Loucy (cell line): ENCODE results near the gene STOX2.

Experiments
- H2AFZ ChIP-seq: fragments of 200-600 bp; sonication (generic); 2 replicates; pipeline ENCODE4 v1.6.0; 2016; ENCODE audit warnings: antibody characterized with exemption, mild to moderate bottlenecking, low read length, moderate library complexity
- H3F3A ChIP-seq: fragments of 200-600 bp; 2 replicates; pipeline ENCODE4 v1.6.0; 2016; ENCODE audit warnings: antibody characterized with exemption, low read depth, mild to moderate bottlenecking
- H3K27me3 ChIP-seq: fragments of 200-600 bp; sonication (generic); 2 replicates; pipeline ENCODE4 v1.6.1; 2014; ENCODE audit warnings: low read length, mild to moderate bottlenecking; ENCODE audit not compliant: insufficient read depth, poor library complexity, severe bottlenecking
- H3K36me3 ChIP-seq: fragments of 200-600 bp; sonication (generic); 2 replicates; pipeline ENCODE4 v1.6.1; 2016; ENCODE audit warnings: low read length; ENCODE audit not compliant: insufficient read depth
- H3K4me1 ChIP-seq: fragments of 200-600 bp; sonication (generic); 2 replicates; pipeline ENCODE4 v1.5.1; 2014; ENCODE audit warnings: low read length, mild to moderate bottlenecking; ENCODE audit not compliant: insufficient read depth, poor library complexity, severe bottlenecking
- H3K4me2 ChIP-seq: fragments of 200-600 bp; sonication (generic); 2 replicates; pipeline ENCODE4 v1.6.0; 2014; ENCODE audit warnings: antibody characterized with exemption, low read length, low read depth, mild to moderate bottlenecking; ENCODE audit not compliant: poor library complexity, severe bottlenecking
- H3K4me3 ChIP-seq: fragments of 200-600 bp; sonication (generic); 2 replicates; pipeline ENCODE4 v1.5.1; 2014; ENCODE audit warnings: low read length, mild to moderate bottlenecking, mixed read lengths; ENCODE audit not compliant: poor library complexity, severe bottlenecking
- H3K79me2 ChIP-seq: fragments of 200-600 bp; sonication (generic); 2 replicates; pipeline ENCODE4 v1.6.1; 2014; ENCODE audit warnings: low read length; ENCODE audit not compliant: insufficient read depth
- H3K9ac ChIP-seq: fragments of 200-600 bp; sonication (generic); 2 replicates; pipeline ENCODE4 v1.6.0; 2014; ENCODE audit warnings: mild to moderate bottlenecking, low read depth, low read length, moderate library complexity; ENCODE audit not compliant: poor library complexity, severe bottlenecking
- H3K9me2 ChIP-seq: fragments of 200-600 bp; sonication (generic); replicated peaks from 2 replicates; pipeline ENCODE4 v1.6.1; 2016; ENCODE audit warnings: low read depth, low read length, mixed read lengths
- H3K9me3 ChIP-seq: fragments of 200-600 bp; sonication (generic); 2 replicates; pipeline ENCODE4 v1.6.1; 2014; ENCODE audit warnings: mild to moderate bottlenecking, antibody characterized with exemption, low read length, low read depth; ENCODE audit not compliant: insufficient read depth
- H4K20me1 ChIP-seq: fragments of 200-600 bp; sonication (generic); 2 replicates; pipeline ENCODE4 v1.6.0; 2014; ENCODE audit warnings: antibody characterized with exemption, low read length, mild to moderate bottlenecking; ENCODE audit not compliant: insufficient read depth, poor library complexity, severe bottlenecking
- EZH2phosphoT487 ChIP-seq: fragments of 200-600 bp; IDR thresholded peaks from 2 replicates; pipeline ENCODE4 v1.6.1; 2018; ENCODE audit warnings: antibody characterized with exemption, mild to moderate bottlenecking, moderate library complexity, borderline replicate concordance
- TF ChIP-seq, protein P1 (sequence below): fragments of 200-600 bp; sonication (generic); conservative IDR thresholded peaks from 2 replicates; pipeline ENCODE4 v1.5.1; 2014; ENCODE audit warnings: mild to moderate bottlenecking, antibody characterized with exemption, low read length

STOX2 gene

DNA sequence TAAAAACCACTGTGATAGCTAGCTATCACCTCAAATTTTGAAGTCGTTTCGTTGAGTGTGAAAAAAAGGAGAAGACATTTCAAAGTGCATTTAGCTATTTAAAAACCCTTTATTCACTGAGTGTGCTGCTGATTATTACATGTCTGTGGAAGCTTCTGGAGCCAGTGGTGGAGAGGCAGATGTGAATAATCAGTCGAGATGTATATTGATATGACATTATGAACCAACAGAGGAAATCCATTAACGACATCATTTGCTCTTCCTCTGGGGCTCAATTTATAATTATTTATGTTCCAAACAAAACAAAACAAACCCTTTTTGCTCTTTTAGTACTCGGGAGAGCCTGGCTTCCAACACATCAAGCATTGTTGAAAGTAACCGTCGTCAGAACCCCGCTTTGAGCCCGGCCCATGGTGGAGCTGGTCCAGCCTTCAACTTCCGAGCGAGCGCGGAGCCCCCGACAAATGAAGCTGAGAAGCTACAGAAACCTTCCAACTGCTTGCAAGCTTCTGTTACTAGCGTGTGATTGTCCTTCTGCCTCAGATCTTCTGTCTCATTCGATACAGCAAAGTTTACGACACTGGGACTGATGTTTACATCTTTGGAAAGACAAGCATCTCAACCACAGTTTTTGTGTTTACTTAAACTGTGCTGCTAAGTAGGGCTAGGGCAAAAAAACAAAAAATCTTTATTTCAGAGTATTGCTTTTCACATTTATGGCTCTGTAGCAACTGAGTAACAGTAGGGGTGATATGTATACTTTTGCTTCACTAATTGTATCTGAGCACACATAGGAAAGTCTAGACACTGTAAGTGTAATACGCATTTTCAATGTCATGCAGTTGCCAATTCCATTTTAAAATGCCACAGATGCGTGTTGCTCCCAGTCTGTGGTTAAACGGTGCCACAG lies 111.9 kb downstream of the STOX2 start:
- Histone ChIP-seq H3K9me2 (no peaks in the 10 kb centered on the region), H3K4me3 (no peak overlapping the region), H3K9me3 (no peaks in the 10 kb centered on the region), H3K27me3 (no peaks in the 10 kb centered on the region), H3K4me1 (peaks cover 13% of the 10 kb centered on the region), H3K36me3 (no peaks in the 10 kb centered on the region), H2AFZ (no peak overlapping the region), H3K4me2 (no peak overlapping the region), H3K9ac (no peak overlapping the region), H3F3A (no peaks in the 10 kb centered on the region), H3K79me2 (no peaks in the 10 kb centered on the region), H4K20me1 (no peaks in the 10 kb centered on the region)
- TF ChIP-seq, protein P1, sequence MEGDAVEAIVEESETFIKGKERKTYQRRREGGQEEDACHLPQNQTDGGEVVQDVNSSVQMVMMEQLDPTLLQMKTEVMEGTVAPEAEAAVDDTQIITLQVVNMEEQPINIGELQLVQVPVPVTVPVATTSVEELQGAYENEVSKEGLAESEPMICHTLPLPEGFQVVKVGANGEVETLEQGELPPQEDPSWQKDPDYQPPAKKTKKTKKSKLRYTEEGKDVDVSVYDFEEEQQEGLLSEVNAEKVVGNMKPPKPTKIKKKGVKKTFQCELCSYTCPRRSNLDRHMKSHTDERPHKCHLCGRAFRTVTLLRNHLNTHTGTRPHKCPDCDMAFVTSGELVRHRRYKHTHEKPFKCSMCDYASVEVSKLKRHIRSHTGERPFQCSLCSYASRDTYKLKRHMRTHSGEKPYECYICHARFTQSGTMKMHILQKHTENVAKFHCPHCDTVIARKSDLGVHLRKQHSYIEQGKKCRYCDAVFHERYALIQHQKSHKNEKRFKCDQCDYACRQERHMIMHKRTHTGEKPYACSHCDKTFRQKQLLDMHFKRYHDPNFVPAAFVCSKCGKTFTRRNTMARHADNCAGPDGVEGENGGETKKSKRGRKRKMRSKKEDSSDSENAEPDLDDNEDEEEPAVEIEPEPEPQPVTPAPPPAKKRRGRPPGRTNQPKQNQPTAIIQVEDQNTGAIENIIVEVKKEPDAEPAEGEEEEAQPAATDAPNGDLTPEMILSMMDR: no peak
- no peak for TF ChIP-seq EZH2phosphoT487

DNA sequence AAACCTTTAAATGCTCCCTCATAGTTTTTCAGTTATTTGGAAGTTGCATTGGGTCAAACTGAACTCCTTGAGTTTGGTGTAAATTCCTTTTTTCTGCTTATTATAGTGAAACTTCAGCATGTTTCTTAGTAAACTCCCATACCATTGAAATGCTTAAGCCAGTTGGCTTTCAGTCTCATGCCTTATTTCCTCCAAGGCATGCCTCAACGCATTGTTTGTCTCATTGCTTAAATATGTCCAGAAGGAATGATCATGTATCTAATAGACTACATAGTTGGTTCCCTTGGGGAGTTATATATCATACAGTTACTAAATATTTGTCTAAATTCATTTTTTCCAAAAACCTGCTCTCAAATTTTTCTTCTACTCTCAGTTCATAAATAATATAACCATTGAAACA lies 114.0 kb downstream of the STOX2 start:
- Histone ChIP-seq H3K4me1 (no peaks in the 10 kb centered on the region), H3K9me2 (no peaks in the 10 kb centered on the region), H2AFZ (no peak overlapping the region), H3K4me3 (no peak overlapping the region), H3F3A (no peaks in the 10 kb centered on the region), H3K27me3 (no peaks in the 10 kb centered on the region), H3K4me2 (no peak overlapping the region), H3K79me2 (no peaks in the 10 kb centered on the region), H3K9ac (no peak overlapping the region), H4K20me1 (no peaks in the 10 kb centered on the region), H3K9me3 (no peaks in the 10 kb centered on the region), H3K36me3 (no peaks in the 10 kb centered on the region)
- TF ChIP-seq EZH2phosphoT487: no peak
- TF ChIP-seq, protein P1: no peak

DNA sequence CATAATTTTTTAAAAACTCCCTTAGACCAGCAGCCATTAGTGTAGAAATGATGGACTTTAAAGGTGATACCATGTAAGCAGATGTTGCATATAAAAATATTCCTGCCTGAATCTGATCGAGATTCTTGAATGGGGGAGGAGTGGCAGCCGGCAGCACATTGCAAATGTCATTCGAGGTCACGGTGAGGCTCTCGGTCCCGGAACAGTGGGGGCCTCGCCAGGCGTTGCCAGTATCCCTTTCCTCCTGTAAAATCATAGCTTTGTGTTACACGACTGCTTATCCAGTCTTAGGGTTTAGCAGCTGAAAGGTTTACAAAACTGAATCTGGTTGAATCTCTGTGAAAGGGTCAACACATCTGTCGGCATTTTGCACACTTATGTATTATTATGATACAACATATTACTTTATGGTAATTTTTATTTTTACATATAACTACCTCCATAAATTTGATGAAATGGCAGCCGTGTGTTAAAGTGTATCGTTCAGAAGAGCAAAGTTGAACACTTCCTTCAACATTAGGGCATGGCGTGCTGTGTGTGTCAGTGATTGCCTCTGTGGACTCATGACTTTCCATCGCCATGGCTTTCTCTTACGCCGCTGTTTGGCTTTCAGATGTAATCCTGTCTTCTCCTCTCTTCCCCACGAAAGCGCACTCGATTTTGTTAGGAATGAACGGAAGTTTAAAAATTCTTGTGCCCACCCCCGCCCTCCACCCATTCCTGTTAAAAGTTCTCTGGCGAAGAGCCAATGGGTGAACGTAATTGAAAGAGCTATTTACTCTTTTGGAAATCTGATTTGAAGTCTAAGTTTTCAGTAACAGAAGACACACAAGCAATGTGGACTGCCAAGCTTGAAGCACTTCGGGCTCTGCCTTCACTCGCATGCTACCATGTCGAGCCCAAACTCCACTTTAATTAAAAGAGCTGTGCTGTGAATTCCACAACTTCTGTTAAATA lies 114.8 kb downstream of the STOX2 start:
- Histone ChIP-seq H3K79me2 (no peaks in the 10 kb centered on the region), H3K4me3 (no peak overlapping the region), H3K36me3 (no peaks in the 10 kb centered on the region), H2AFZ (no peak overlapping the region), H3K9me3 (no peaks in the 10 kb centered on the region), H3K27me3 (no peaks in the 10 kb centered on the region), H4K20me1 (no peaks in the 10 kb centered on the region), H3K9me2 (no peaks in the 10 kb centered on the region), H3K4me1 (no peaks in the 10 kb centered on the region), H3K4me2 (no peak overlapping the region), H3F3A (no peaks in the 10 kb centered on the region), H3K9ac (no peak overlapping the region)
- TF ChIP-seq EZH2phosphoT487: no peak
- TF ChIP-seq, protein P1: no peak
